Measurements from ENCODE around the gene FAM111A. TPM values are rescaled to one million over a fixed set of nuclear protein-coding genes. Genes with fewer than 3 reads are reported as not detected.

FAM111A gene
- total RNA-seq, 3 donors from 2014 or later (not counting 1 experiment from before 2014, with no cell fraction given) = 93.7 to 125 (median 102) TPM

GRCh38 chr11:59174664-59175033 lies 32.0 kb downstream of the FAM111A start:
- Mint-ChIP-seq H3K27ac (no peak overlapping the region), H3K27me3 (ENCODE audit: low read depth in 2 of 2) (peaks cover 21 to 32% of the 10 kb centered on the region in 2 donors), H3K4me3 (no peak overlapping the region), H3K4me1 (peaks cover 7 to 9% of the 10 kb centered on the region in 2 donors), H3K36me3 (no peaks in the 10 kb centered on the region), H3K9me3 (no peaks in the 10 kb centered on the region)
- no peak for DNase-seq
- Histone ChIP-seq H3K4me1 (ENCODE audit: control insufficient read depth, insufficient read depth, low read length) (peaks cover 12% of the 10 kb centered on the region), H3K27me3 (ENCODE audit: control insufficient read depth, insufficient read depth, low read length) (peaks cover 9% of the 10 kb centered on the region), H3K4me3 (ENCODE audit: low read length) (no peak overlapping the region), H3K27ac (ENCODE audit: low read length) (no peak overlapping the region), H3K9me3 (ENCODE audit: control insufficient read depth, insufficient read depth, low read length) (no peaks in the 10 kb centered on the region), H3K36me3 (ENCODE audit: control insufficient read depth, insufficient read depth, low read length) (no peaks in the 10 kb centered on the region)
- no peak for ATAC-seq
- no peak for TF ChIP-seq CTCF (IDR thresholded peaks at IDR 0.05)
- WGBS (ENCODE audit: insufficient coverage) = 86% methylated on average over 7 of the region's 7 CpGs
- intact Hi-C loops (cut with micrococcal nuclease) = loop anchor here (5.0 kb wide), 1 partner anchor 508 kb away; no protein-coding TSS in a partner anchor

- Histone ChIP-seq H3K4me1 (ENCODE audit: control insufficient read depth, insufficient read depth, low read length) (peaks cover 12% of the 10 kb centered on the region), H3K27ac (ENCODE audit: low read length) (no peak overlapping the region), H3K27me3 (ENCODE audit: control insufficient read depth, insufficient read depth, low read length) (peaks cover 9% of the 10 kb centered on the region), H3K36me3 (ENCODE audit: control insufficient read depth, insufficient read depth, low read length) (no peaks in the 10 kb centered on the region), H3K9me3 (ENCODE audit: control insufficient read depth, insufficient read depth, low read length) (no peaks in the 10 kb centered on the region), H3K4me3 (ENCODE audit: low read length) (no peak overlapping the region)
- TF ChIP-seq CTCF (IDR thresholded peaks at IDR 0.05) = no peak
- intact Hi-C loops (cut with micrococcal nuclease) = no loop called here
- Mint-ChIP-seq H3K27ac (no peak overlapping the region), H3K4me1 (peaks cover 7 to 9% of the 10 kb centered on the region in 2 donors), H3K9me3 (no peaks in the 10 kb centered on the region), H3K36me3 (no peaks in the 10 kb centered on the region), H3K4me3 (peak overlapping the region; percentile 45), H3K27me3 (ENCODE audit: low read depth in 2 of 2) (peaks cover 21 to 32% of the 10 kb centered on the region in 2 donors)
- 81% methylated on average over 4 of the region's 4 CpGs for WGBS (ENCODE audit: insufficient coverage)
- no peak for ATAC-seq
- DNase-seq = no peak
These were observed 32.4 kb downstream of the FAM111A start for GRCh38 chr11:59175091-59175501.

- intact Hi-C loops (cut with micrococcal nuclease) = no loop called here
- no peak for DNase-seq
- Histone ChIP-seq H3K4me3 (ENCODE audit: low read length) (no peak overlapping the region), H3K27ac (ENCODE audit: low read length) (no peak overlapping the region), H3K4me1 (ENCODE audit: control insufficient read depth, insufficient read depth, low read length) (peaks cover 12% of the 10 kb centered on the region), H3K27me3 (ENCODE audit: control insufficient read depth, insufficient read depth, low read length) (peaks cover 9% of the 10 kb centered on the region), H3K36me3 (ENCODE audit: control insufficient read depth, insufficient read depth, low read length) (no peaks in the 10 kb centered on the region), H3K9me3 (ENCODE audit: control insufficient read depth, insufficient read depth, low read length) (no peaks in the 10 kb centered on the region)
- no peak for TF ChIP-seq CTCF (IDR thresholded peaks at IDR 0.05)
- H3K4me3 Mint-ChIP-seq = no peak overlapping the region
- H3K27ac Mint-ChIP-seq = no peak overlapping the region
- no peaks in the 10 kb centered on the region for H3K9me3 Mint-ChIP-seq
- ATAC-seq = no peak
- H3K4me1 Mint-ChIP-seq = peaks cover 7 to 9% of the 10 kb centered on the region in 2 donors
- no peaks in the 10 kb centered on the region for H3K36me3 Mint-ChIP-seq
- WGBS (ENCODE audit: insufficient coverage) = 92% methylated on average over 7 of the region's 7 CpGs
- peaks cover 21 to 32% of the 10 kb centered on the region in 2 donors for H3K27me3 Mint-ChIP-seq (ENCODE audit: low read depth in 2 of 2)
These were observed 33.7 kb downstream of the FAM111A start for GRCh38 chr11:59176330-59176729.

GRCh38 chr11:59178402-59178801 lies 35.7 kb downstream of the FAM111A start:
- Histone ChIP-seq H3K27ac (ENCODE audit: low read length) (no peak overlapping the region), H3K27me3 (ENCODE audit: control insufficient read depth, insufficient read depth, low read length) (peaks cover under 1% of the 10 kb centered on the region), H3K4me3 (ENCODE audit: low read length) (no peak overlapping the region), H3K9me3 (ENCODE audit: control insufficient read depth, insufficient read depth, low read length) (no peaks in the 10 kb centered on the region), H3K36me3 (ENCODE audit: control insufficient read depth, insufficient read depth, low read length) (no peaks in the 10 kb centered on the region), H3K4me1 (ENCODE audit: control insufficient read depth, insufficient read depth, low read length) (peaks cover under 1% of the 10 kb centered on the region)
- H3K4me1 Mint-ChIP-seq = peaks cover 0 to under 1% of the 10 kb centered on the region in 2 donors
- no peaks in the 10 kb centered on the region for H3K36me3 Mint-ChIP-seq
- no peak for TF ChIP-seq CTCF (IDR thresholded peaks at IDR 0.05)
- no peak for DNase-seq
- no peak overlapping the region for H3K27ac Mint-ChIP-seq
- no peak overlapping the region for H3K4me3 Mint-ChIP-seq
- H3K9me3 Mint-ChIP-seq = no peaks in the 10 kb centered on the region
- H3K27me3 Mint-ChIP-seq (ENCODE audit: low read depth in 2 of 2) = peaks cover 14 to 24% of the 10 kb centered on the region in 2 donors
- intact Hi-C loops (cut with micrococcal nuclease) = no loop called here
- ATAC-seq = no peak

All from natural killer cell (primary cell).